OCI-LY7 (cell line): ENCODE results near the gene GRK5. TPM values are rescaled to one million over a fixed set of nuclear protein-coding genes. Genes with fewer than 3 reads are reported as not detected.

Source experiments
- BruUV-seq: library from RNA; stranded (reverse); fragments of 400-500 nt; replicated peaks from 2 replicates; lab custom pipeline; 2021; lab: Mats Ljungman, UMichigan
- CTCF ChIA-PET: fragments of 300-600 bp; sonication (Branson Sonifier 250); formaldehyde crosslinking; loops from one replicate; lab custom pipeline; 2022; ENCODE audit warnings: antibody characterized with exemption; ENCODE audit not compliant: unreplicated experiment; lab: Charles Lee
- POLR2A ChIA-PET: fragments of 300-600 bp; sonication (Branson Sonifier 250); formaldehyde crosslinking; loops from one replicate; lab custom pipeline; 2022; ENCODE audit warnings: antibody characterized with exemption; lab: Charles Lee
- DNase-seq: peaks from one replicate; pipeline ENCODE4 v3.0.0-alpha.2; 2015; ENCODE audit warnings: low spot score
- H2AFZ ChIP-seq: fragments of 200-600 bp; sonication (generic), shearing (Covaris generic); 2 replicates; pipeline ENCODE4 v1.6.1; 2014; ENCODE audit warnings: mild to moderate bottlenecking, antibody characterized with exemption, low read length, moderate library complexity
- H3K27ac ChIP-seq: fragments of 200-600 bp; sonication (generic); 2 replicates; pipeline ENCODE4 v1.5.1; 2014; ENCODE audit warnings: mixed run types, low read depth, mild to moderate bottlenecking, moderate library complexity, low read length, inconsistent platforms; ENCODE audit not compliant: poor library complexity, severe bottlenecking
- H3K36me3 ChIP-seq: fragments of 200-600 bp; sonication (generic); 2 replicates; pipeline ENCODE4 v1.6.1; 2014; ENCODE audit warnings: mild to moderate bottlenecking, antibody characterized with exemption, low read length, moderate library complexity, mixed read lengths; ENCODE audit not compliant: insufficient read depth
- H3K4me1 ChIP-seq: fragments of 200-600 bp; sonication (generic); 2 replicates; pipeline ENCODE4 v1.5.1; 2014; ENCODE audit warnings: mild to moderate bottlenecking, low read length; ENCODE audit not compliant: insufficient read depth, poor library complexity, severe bottlenecking
- H3K4me2 ChIP-seq: fragments of 200-600 bp; sonication (generic); 2 replicates; pipeline ENCODE4 v1.6.1; 2014; ENCODE audit warnings: mild to moderate bottlenecking, low read length
- H3K4me3 ChIP-seq: fragments of 200-600 bp; sonication (generic); 2 replicates; pipeline ENCODE4 v1.5.1; 2014; ENCODE audit warnings: mild to moderate bottlenecking, low read depth, low read length; ENCODE audit not compliant: poor library complexity, severe bottlenecking
- H3K79me2 ChIP-seq: fragments of 200-600 bp; sonication (generic); 2 replicates; pipeline ENCODE4 v1.6.1; 2016; ENCODE audit warnings: low read depth, mild to moderate bottlenecking, low read length, moderate library complexity, mixed read lengths; ENCODE audit not compliant: insufficient read depth
- H3K9me2 ChIP-seq: fragments of 200-600 bp; sonication (generic); 2 replicates; pipeline ENCODE4 v1.6.1; 2016; ENCODE audit warnings: mild to moderate bottlenecking, low read length, mixed read lengths; ENCODE audit not compliant: insufficient read depth
- H3K9me3 ChIP-seq: fragments of 200-600 bp; sonication (generic); 2 replicates; pipeline ENCODE4 v1.6.1; 2014; ENCODE audit warnings: mild to moderate bottlenecking, mixed run types, low read length, mixed read lengths
- H4K20me1 ChIP-seq: fragments of 200-600 bp; sonication (generic); 2 replicates; pipeline ENCODE4 v1.6.1; 2014; ENCODE audit warnings: mild to moderate bottlenecking, antibody characterized with exemption, low read length, moderate library complexity, mixed read lengths; ENCODE audit not compliant: insufficient read depth
- EZH2phosphoT487 ChIP-seq: fragments of 200-600 bp; sonication (generic); IDR thresholded peaks from 2 replicates; pipeline ENCODE4 v1.6.1; 2018; ENCODE audit warnings: low read depth, borderline replicate concordance, mild to moderate bottlenecking, mixed run types, antibody characterized with exemption, low read length, moderate library complexity, mixed read lengths
- intact Hi-C: fragments of 100-400 bp; cut with micrococcal nuclease; formaldehyde crosslinking; loops from one replicate; pipeline ENCODE4 v1.10.0; 2022; ENCODE audit not compliant: unreplicated experiment
- microRNA-seq: library from miRNA; unstranded; fragments of <30 nt; microRNA quantifications from one replicate; pipeline ENCODE4 v1.2.0, GENCODE V29; 2022; ENCODE audit warnings: borderline replicate concordance
- small RNA-seq: library from RNA; depleted of rRNA; stranded (forward); fragments of <200 nt; gene quantifications from one replicate; pipeline ENCODE3, GENCODE V24; 2014
- total RNA-seq, 2 experiments: library from RNA; depleted of rRNA in 1 of 2; stranded (reverse); fragments of >200 nt in 1 of 2; shearing (Covaris generic) in 1 of 2; gene quantifications; 2 replicates each; pipeline ENCODE4 v1.2.3, GENCODE V29; 2014 to 2022
- TF ChIP-seq, protein P1 (sequence below): fragments of 200-600 bp; sonication (generic); conservative IDR thresholded peaks from 2 replicates; pipeline ENCODE4 v1.5.1; 2014; ENCODE audit warnings: mild to moderate bottlenecking, antibody characterized with exemption, low read length, moderate library complexity, mixed read lengths

GRK5 gene
- total RNA-seq, 2 experiments from 2014 or later: 4.7 to 10.2 TPM

DNA sequence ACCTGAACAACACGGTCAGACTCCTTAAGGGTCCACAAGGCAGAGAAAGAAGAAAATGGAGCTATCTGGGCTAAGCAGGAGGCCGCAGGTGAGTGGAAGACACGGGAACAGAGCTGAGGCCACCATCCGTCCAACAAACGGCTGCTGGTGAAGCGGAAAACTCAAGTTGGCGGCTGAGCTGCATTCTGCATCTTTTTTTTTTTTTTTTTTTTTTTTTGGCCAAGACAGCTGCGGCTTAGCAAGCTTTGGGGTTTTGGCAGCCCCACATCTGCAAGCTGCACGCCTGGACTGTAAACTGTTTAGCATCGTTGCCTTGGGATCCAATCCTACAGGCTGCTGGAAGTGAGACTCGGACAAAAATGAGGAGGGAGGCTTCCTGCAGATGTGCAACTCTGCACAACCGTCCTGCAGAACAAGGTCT lies 297.8 kb downstream of the GRK5 start:
- POLR2A ChIA-PET: interaction anchor here (1.1 kb wide), 1 partner anchor 27 kb away, joined by 3 read pairs; no protein-coding TSS in a partner anchor
- no peak overlapping the region for H2AFZ ChIP-seq
- no peak overlapping the region for H3K27ac ChIP-seq
- H3K4me3 ChIP-seq: no peak overlapping the region
- no peak overlapping the region for H3K4me2 ChIP-seq
- no peak for DNase-seq
- H3K36me3 ChIP-seq: peaks cover 6% of the 10 kb centered on the region; the same call in 1 of the 2 replicates
- TF ChIP-seq, protein P1, sequence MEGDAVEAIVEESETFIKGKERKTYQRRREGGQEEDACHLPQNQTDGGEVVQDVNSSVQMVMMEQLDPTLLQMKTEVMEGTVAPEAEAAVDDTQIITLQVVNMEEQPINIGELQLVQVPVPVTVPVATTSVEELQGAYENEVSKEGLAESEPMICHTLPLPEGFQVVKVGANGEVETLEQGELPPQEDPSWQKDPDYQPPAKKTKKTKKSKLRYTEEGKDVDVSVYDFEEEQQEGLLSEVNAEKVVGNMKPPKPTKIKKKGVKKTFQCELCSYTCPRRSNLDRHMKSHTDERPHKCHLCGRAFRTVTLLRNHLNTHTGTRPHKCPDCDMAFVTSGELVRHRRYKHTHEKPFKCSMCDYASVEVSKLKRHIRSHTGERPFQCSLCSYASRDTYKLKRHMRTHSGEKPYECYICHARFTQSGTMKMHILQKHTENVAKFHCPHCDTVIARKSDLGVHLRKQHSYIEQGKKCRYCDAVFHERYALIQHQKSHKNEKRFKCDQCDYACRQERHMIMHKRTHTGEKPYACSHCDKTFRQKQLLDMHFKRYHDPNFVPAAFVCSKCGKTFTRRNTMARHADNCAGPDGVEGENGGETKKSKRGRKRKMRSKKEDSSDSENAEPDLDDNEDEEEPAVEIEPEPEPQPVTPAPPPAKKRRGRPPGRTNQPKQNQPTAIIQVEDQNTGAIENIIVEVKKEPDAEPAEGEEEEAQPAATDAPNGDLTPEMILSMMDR: no peak
- TF ChIP-seq EZH2phosphoT487: no peak
- H3K9me3 ChIP-seq: no peaks in the 10 kb centered on the region
- H4K20me1 ChIP-seq: no peaks in the 10 kb centered on the region
- intact Hi-C loops: no loop called here
- no TSS peak for BruUV-seq
- peaks cover 31% of the 10 kb centered on the region for H3K4me1 ChIP-seq
- CTCF ChIA-PET: interaction anchor here (0.6 kb wide), 1 partner anchor 12 kb away, joined by 3 read pairs; no protein-coding TSS in a partner anchor
- H3K9me2 ChIP-seq: no peaks in the 10 kb centered on the region
- no peaks in the 10 kb centered on the region for H3K79me2 ChIP-seq

Small RNA genes within 50 kb of the gene (microRNA-seq; reads per million reads assigned to microRNA genes)
- gene MIR4681: not detected

Small RNA genes within 50 kb of the gene (small RNA-seq; reads per million reads assigned to genes)
- gene MIR4681 (not detected), gene RN7SL749P (not detected)

Other genes with a start within 250 kb of the GRK5 start
- gene NANOS1, start 177.9 kb upstream of the GRK5 start, total RNA-seq (2014; rRNA removed; shearing (Covaris generic)): 3.6 and 3.7 TPM in 2 replicates
- gene NANOS1, start 177.9 kb upstream of the GRK5 start, total RNA-seq (2022): 7.5 and 8.5 TPM in 2 replicates
- gene EIF3A, start 126.8 kb upstream of the GRK5 start, total RNA-seq (2014; rRNA removed; shearing (Covaris generic)): 83.0 and 96.2 TPM in 2 replicates
- 161 and 171 TPM in 2 replicates for gene EIF3A, start 126.8 kb upstream of the GRK5 start, total RNA-seq (2022)
- gene DENND10, start 103.5 kb upstream of the GRK5 start, total RNA-seq (2014; rRNA removed; shearing (Covaris generic)): 17.8 and 18.0 TPM in 2 replicates
- 27.1 and 29.1 TPM in 2 replicates for gene DENND10, start 103.5 kb upstream of the GRK5 start, total RNA-seq (2022)
- 27.8 and 35.9 TPM in 2 replicates for gene SFXN4, start 41.9 kb upstream of the GRK5 start, total RNA-seq (2014; rRNA removed; shearing (Covaris generic))
- gene SFXN4, start 41.9 kb upstream of the GRK5 start, total RNA-seq (2022): 38.8 and 46.4 TPM in 2 replicates
- 124 and 175 TPM in 2 replicates for gene PRDX3, start 28.8 kb upstream of the GRK5 start, total RNA-seq (2014; rRNA removed; shearing (Covaris generic))
- gene PRDX3, start 28.8 kb upstream of the GRK5 start, total RNA-seq (2022): 150 and 156 TPM in 2 replicates